Measurements from ENCODE around the gene GSE1.

Gene GSE1

DNA sequence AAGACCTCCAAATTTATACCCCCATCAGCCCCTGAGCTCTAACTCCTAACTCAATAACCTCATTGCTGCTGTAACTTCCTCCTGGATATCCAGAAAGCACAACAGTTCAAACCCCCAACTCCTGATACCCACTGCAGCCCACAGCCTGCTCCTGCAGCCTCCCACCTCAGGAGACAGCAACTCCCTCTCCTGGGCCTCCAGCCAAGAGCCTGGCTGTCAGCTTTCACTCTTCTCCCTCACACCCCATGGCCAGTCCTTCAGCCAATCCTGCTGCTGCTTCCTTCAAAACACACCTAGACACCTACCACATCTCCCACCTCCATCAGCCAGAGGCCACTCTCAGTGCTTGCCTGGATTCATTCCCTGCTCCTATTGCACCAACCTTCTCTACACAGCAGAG is 70.2 kb downstream of the GSE1 start (continued):
- TF ChIP-seq, protein P1, sequence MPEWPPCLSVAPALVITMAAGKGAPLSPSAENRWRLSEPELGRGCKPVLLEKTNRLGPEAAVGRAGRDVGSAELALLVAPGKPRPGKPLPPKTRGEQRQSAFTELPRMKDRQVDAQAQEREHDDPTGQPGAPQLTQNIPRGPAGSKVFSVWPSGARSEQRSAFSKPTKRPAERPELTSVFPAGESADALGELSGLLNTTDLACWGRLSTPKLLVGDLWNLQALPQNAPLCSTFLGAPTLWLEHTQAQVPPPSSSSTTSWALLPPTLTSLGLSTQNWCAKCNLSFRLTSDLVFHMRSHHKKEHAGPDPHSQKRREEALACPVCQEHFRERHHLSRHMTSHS (tag by site-specific recombination; IDR thresholded peaks at IDR 0.05) = no peak
- TF ChIP-seq ZNF654 (tag by site-specific recombination; IDR thresholded peaks at IDR 0.05; ENCODE audit: low read depth) (no peak), ZNF670 (tag by site-specific recombination; IDR thresholded peaks at IDR 0.05; ENCODE audit: low read depth) (no peak), ZNF138 (tag by site-specific recombination; IDR thresholded peaks at IDR 0.05; ENCODE audit: borderline replicate concordance) (no peak), ZNF112 (tag by site-specific recombination; IDR thresholded peaks at IDR 0.05) (no peak), SP2 (tag by site-specific recombination; IDR thresholded peaks at IDR 0.05) (peak; percentile 26; the same call in 1 of the 2 replicates), ZNF248 (tag by site-specific recombination; IDR thresholded peaks at IDR 0.05) (no peak), ZNF677 (tag by site-specific recombination; IDR thresholded peaks at IDR 0.05) (no peak), ZNF660 (tag by site-specific recombination; IDR thresholded peaks at IDR 0.05) (no peak), ZSCAN18 (tag by site-specific recombination; IDR thresholded peaks at IDR 0.05) (no peak)
- TF ChIP-seq, protein P2, sequence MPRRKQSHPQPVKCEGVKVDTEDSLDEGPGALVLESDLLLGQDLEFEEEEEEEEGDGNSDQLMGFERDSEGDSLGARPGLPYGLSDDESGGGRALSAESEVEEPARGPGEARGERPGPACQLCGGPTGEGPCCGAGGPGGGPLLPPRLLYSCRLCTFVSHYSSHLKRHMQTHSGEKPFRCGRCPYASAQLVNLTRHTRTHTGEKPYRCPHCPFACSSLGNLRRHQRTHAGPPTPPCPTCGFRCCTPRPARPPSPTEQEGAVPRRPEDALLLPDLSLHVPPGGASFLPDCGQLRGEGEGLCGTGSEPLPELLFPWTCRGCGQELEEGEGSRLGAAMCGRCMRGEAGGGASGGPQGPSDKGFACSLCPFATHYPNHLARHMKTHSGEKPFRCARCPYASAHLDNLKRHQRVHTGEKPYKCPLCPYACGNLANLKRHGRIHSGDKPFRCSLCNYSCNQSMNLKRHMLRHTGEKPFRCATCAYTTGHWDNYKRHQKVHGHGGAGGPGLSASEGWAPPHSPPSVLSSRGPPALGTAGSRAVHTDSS (tag by site-specific recombination; IDR thresholded peaks at IDR 0.05) = no peak
- TF ChIP-seq, protein P3, sequence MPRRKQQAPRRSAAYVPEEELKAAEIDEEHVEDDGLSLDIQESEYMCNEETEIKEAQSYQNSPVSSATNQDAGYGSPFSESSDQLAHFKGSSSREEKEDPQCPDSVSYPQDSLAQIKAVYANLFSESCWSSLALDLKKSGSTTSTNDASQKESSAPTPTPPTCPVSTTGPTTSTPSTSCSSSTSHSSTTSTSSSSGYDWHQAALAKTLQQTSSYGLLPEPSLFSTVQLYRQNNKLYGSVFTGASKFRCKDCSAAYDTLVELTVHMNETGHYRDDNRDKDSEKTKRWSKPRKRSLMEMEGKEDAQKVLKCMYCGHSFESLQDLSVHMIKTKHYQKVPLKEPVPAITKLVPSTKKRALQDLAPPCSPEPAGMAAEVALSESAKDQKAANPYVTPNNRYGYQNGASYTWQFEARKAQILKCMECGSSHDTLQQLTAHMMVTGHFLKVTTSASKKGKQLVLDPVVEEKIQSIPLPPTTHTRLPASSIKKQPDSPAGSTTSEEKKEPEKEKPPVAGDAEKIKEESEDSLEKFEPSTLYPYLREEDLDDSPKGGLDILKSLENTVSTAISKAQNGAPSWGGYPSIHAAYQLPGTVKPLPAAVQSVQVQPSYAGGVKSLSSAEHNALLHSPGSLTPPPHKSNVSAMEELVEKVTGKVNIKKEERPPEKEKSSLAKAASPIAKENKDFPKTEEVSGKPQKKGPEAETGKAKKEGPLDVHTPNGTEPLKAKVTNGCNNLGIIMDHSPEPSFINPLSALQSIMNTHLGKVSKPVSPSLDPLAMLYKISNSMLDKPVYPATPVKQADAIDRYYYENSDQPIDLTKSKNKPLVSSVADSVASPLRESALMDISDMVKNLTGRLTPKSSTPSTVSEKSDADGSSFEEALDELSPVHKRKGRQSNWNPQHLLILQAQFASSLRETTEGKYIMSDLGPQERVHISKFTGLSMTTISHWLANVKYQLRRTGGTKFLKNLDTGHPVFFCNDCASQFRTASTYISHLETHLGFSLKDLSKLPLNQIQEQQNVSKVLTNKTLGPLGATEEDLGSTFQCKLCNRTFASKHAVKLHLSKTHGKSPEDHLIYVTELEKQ (tag by site-specific recombination; IDR thresholded peaks at IDR 0.05; ENCODE audit: borderline replicate concordance) = no peak
- TF ChIP-seq, protein P4, sequence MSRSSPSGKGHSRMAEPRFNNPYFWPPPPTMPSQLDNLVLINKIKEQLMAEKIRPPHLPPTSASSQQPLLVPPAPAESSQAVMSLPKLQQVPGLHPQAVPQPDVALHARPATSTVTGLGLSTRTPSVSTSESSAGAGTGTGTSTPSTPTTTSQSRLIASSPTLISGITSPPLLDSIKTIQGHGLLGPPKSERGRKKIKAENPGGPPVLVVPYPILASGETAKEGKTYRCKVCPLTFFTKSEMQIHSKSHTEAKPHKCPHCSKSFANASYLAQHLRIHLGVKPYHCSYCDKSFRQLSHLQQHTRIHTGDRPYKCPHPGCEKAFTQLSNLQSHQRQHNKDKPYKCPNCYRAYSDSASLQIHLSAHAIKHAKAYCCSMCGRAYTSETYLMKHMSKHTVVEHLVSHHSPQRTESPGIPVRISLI (tag by site-specific recombination; IDR thresholded peaks at IDR 0.05) = no peak

DNA sequence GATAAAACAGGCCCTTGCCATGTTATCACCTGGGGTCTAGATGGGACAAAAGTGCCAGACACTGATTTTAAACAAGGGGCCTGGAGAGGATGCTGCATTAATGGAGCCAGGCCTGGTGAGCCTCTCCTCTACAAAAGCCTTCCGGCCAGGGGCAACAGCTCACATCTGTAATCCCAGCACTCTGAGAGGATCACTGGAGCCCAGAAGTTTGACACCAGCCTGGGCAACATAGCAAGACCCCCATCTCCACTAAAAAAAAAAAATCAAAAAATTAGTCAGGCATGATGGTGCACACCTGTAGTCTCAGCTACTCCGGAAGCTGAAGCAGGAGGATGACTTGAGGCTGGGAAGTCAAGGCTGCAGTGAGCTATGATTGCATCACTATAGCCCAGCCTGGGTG is 72.1 kb downstream of the GSE1 start:
- H3K27ac ChIP-seq (ENCODE audit: extremely low read depth, low read depth, low read length) = no peak overlapping the region
- TF ChIP-seq ZNF121 (tag by site-specific recombination; IDR thresholded peaks at IDR 0.05) (peak; percentile 83), ZNF184 (tag by site-specific recombination; IDR thresholded peaks at IDR 0.05) (no peak), ZNF404 (tag by site-specific recombination; IDR thresholded peaks at IDR 0.05) (no peak), ZBTB21 (tag by site-specific recombination; IDR thresholded peaks at IDR 0.05) (no peak), ZBTB7A (tag by site-specific recombination; IDR thresholded peaks at IDR 0.05; ENCODE audit: low read depth) (no peak), MYNN (tag by site-specific recombination; IDR thresholded peaks at IDR 0.05; ENCODE audit: borderline replicate concordance) (no peak)
- TF ChIP-seq, protein P5, sequence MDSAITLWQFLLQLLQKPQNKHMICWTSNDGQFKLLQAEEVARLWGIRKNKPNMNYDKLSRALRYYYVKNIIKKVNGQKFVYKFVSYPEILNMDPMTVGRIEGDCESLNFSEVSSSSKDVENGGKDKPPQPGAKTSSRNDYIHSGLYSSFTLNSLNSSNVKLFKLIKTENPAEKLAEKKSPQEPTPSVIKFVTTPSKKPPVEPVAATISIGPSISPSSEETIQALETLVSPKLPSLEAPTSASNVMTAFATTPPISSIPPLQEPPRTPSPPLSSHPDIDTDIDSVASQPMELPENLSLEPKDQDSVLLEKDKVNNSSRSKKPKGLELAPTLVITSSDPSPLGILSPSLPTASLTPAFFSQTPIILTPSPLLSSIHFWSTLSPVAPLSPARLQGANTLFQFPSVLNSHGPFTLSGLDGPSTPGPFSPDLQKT (IDR thresholded peaks at IDR 0.05; ENCODE audit: borderline replicate concordance, low read depth, low read length) = no peak
- TF ChIP-seq, protein P6, sequence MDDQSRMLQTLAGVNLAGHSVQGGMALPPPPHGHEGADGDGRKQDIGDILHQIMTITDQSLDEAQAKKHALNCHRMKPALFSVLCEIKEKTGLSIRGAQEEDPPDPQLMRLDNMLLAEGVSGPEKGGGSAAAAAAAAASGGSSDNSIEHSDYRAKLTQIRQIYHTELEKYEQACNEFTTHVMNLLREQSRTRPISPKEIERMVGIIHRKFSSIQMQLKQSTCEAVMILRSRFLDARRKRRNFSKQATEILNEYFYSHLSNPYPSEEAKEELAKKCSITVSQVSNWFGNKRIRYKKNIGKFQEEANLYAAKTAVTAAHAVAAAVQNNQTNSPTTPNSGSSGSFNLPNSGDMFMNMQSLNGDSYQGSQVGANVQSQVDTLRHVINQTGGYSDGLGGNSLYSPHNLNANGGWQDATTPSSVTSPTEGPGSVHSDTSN (CRISPR knock-in tag; IDR thresholded peaks at IDR 0.05) = no peak
- ChIA-PET CTCF (interaction anchor here (0.6 to 2.6 kb wide), 3 partner anchors 10 to 32 kb away, joined by 3 to 23 read pairs (median 9); no protein-coding TSS in a partner anchor), POLR2A (interaction anchor here (0.6 kb wide), 1 partner anchor 26 kb away, joined by 3 read pairs; no protein-coding TSS in a partner anchor)
- no peaks in the 10 kb centered on the region; the same call in 1 of the 2 replicates for H3K4me1 ChIP-seq (ENCODE audit: control insufficient read depth, insufficient read depth, low read length)
- H3K9me3 ChIP-seq (ENCODE audit: control insufficient read depth, insufficient read depth, low read depth, low read length) = no peaks in the 10 kb centered on the region
- peaks cover 24 to 65% of the 10 kb centered on the region in 2 experiments; a peak in 2 of 3 replicates for H3K36me3 ChIP-seq (ENCODE audit: control insufficient read depth in 2 of 2, insufficient read depth in 1 of 2, low read length in 2 of 2)
- no peak overlapping the region for H3K4me3 ChIP-seq (ENCODE audit: low read depth, low read length)
